Bronchial epithelial cell (primary cell): ENCODE measurements around the gene CORIN. TPM values are rescaled to one million over a fixed set of nuclear protein-coding genes. Genes with fewer than 3 reads are reported as not detected.
"Not testable (repeated sequence)": the region's sequence is repeated elsewhere in the genome, so short reads cannot be mapped to it uniquely, and the experiment has no call there.

Experiments
- DNase-seq: peaks from one replicate; pipeline ENCODE4 v3.0.0-alpha.2; 2010; ENCODE audit warnings: low read depth
- FAIRE-seq: peaks from 2 replicates; lab custom pipeline; 2011; peaks lifted over from hg19 to GRCh38; lab: Jason Lieb, UNC
- H3K27me3 ChIP-seq: 2 replicates; pipeline ENCODE4 v1.5.1; 2011; ENCODE audit warnings: low read length; ENCODE audit not compliant: control insufficient read depth, insufficient read depth
- H3K36me3 ChIP-seq: 2 replicates; pipeline ENCODE4 v1.5.1; 2011; ENCODE audit warnings: low read length; ENCODE audit not compliant: control insufficient read depth, insufficient read depth
- H3K4me3 ChIP-seq: 2 replicates; pipeline ENCODE4 v1.5.1; 2011; ENCODE audit warnings: mild to moderate bottlenecking, low read depth, low read length, control low read depth
- total RNA-seq: library from RNA; depleted of rRNA; stranded (reverse); fragments of >200 nt; gene quantifications from 2 replicates; pipeline ENCODE4 v1.2.1, GENCODE V29; 2014
- TF ChIP-seq, protein P1 (sequence below): IDR thresholded peaks from 2 replicates; pipeline ENCODE4 v1.5.1; 2011; ENCODE audit warnings: mild to moderate bottlenecking, moderate library complexity, low read length, control low read depth, inconsistent platforms; ENCODE audit not compliant: insufficient read depth, severe bottlenecking

Gene CORIN
- total RNA-seq, 1 donor from 2014 or later = 0.26 TPM

DNA sequence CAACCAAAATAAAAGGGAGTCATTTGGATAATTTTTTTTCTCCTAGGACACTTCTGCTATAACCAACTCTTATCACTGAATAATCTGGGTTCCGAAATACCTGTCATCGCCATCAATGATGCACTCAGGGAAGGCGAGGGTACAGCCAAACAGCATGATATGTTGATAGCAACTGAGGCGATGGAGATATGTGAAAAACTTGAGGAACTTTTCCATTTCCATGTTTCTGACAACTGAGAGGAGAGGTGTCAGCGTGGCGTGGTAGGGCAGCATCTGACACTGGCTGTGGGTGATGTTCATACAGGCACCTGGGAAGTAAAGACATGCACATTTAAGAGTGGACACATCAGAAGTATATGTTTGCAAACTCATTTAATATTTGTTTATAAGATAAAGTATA is 74.6 kb downstream of the CORIN start:
- Histone ChIP-seq H3K27me3 (no peaks in the 10 kb centered on the region), H3K36me3 (no peaks in the 10 kb centered on the region), H3K4me3 (no peak overlapping the region)
- DNase-seq (no peak), FAIRE-seq (no peak)
- TF ChIP-seq, protein P1, sequence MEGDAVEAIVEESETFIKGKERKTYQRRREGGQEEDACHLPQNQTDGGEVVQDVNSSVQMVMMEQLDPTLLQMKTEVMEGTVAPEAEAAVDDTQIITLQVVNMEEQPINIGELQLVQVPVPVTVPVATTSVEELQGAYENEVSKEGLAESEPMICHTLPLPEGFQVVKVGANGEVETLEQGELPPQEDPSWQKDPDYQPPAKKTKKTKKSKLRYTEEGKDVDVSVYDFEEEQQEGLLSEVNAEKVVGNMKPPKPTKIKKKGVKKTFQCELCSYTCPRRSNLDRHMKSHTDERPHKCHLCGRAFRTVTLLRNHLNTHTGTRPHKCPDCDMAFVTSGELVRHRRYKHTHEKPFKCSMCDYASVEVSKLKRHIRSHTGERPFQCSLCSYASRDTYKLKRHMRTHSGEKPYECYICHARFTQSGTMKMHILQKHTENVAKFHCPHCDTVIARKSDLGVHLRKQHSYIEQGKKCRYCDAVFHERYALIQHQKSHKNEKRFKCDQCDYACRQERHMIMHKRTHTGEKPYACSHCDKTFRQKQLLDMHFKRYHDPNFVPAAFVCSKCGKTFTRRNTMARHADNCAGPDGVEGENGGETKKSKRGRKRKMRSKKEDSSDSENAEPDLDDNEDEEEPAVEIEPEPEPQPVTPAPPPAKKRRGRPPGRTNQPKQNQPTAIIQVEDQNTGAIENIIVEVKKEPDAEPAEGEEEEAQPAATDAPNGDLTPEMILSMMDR = no peak

DNA sequence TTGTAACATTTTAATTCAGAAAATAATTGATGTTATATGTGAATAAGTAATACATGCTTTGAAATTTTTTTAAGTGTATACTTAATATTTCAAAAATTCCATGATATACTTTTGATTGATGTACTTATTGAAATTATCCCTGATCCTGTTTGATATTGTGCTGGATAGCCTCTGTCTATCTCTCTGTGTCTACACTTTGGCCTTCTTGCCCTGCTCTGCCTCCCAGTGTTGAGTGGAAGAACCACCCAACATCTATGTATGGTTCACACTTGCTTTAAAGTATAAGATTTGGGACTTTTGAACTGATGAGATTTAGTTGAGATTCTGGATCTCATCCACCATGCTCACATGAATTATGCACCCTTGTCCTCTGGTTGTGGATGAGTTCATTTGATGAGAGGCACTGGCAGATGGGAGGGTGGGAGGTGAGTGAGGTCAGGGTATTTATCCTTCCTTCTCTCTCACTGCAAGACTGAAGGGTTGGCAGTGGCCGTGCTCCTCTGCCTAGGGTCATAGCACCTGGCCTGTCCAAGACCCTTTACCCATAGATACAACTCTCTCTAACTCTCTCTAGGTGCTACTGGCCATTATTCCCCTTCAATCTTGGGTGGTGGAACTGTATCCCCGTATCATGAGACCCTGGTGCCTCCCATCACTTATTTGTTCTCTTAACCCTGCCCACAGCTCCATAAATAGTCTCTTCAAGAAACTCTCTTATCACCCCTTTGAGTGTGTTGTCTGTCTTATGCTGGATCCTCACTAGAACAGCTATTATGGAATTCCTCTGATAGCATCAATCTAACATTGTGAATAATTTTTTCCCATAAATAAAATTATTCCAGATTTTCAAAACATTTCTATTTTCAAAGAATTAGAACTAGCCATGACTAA is 75.2 kb downstream of the CORIN start:
- Histone ChIP-seq H3K36me3 (no peaks in the 10 kb centered on the region), H3K4me3 (no peak overlapping the region), H3K27me3 (no peaks in the 10 kb centered on the region)
- TF ChIP-seq, protein P1 = no peak
- FAIRE-seq (no peak), DNase-seq (no peak)

DNA sequence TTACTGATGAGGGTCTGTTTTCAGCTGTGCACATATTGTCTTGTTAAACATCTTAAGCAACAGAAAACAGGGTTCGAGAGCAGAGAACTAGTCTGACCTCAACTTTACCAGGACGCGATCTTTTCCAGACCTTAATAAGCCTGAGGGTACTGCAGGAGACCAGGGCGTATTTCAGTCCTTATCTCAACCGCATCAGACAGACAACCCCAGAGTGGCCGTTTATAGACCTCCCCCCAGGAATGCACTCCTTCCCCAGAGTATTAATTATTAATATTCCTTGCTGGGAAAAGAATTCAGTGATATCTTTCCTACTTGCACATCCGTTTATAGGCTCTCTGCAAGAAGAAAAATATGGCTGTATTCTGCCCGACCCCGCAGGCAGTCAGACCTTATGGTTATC is 84.6 kb downstream of the CORIN start:
- DNase-seq, H3K36me3 ChIP-seq, FAIRE-seq, H3K27me3 ChIP-seq, H3K4me3 ChIP-seq: not testable (repeated sequence)

DNA sequence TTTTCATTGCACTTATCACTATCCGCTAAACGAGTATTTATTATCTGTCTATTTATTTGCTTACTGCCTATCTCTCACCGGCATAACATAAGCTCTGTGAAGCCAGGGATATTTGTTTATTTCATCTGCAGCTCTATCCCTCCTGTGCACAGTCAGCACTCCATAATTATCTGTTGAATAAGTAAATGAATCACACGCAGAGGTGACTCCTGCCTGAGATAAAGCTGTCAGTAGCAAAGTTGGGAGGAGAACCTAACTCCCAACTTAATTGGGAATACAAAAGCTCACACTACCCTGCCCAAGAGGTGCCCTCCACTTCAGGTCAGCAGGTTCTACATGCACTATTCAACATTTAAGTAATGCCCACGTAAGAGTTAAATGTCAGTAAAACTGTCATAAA is 85.7 kb downstream of the CORIN start:
- H3K27me3 ChIP-seq = no peaks in the 10 kb centered on the region
- no peak for FAIRE-seq
- H3K36me3 ChIP-seq = no peaks in the 10 kb centered on the region
- H3K4me3 ChIP-seq = no peak overlapping the region
- TF ChIP-seq, protein P1 = no peak
- DNase-seq = peak; percentile 20

DNA sequence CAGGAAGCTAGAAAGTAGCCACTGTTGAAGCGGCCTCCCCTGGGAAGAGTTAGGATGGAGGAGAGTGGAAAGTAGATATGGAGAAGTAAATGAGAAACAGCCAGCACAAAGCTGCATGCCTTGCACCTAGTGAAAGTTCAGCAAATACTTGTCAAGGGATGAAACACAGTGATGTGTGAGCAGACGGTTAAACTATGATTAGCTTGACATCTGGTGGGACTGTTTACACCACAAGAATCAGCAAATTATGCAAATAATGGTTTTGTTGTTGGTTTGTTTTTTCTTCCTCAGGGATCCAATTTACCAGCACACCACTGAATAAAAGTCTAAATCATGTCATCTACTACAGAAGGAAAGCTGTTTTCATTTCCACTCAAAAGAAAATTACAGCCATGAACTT is 87.1 kb downstream of the CORIN start:
- TF ChIP-seq, protein P1 = no peak
- FAIRE-seq = no peak

DNA sequence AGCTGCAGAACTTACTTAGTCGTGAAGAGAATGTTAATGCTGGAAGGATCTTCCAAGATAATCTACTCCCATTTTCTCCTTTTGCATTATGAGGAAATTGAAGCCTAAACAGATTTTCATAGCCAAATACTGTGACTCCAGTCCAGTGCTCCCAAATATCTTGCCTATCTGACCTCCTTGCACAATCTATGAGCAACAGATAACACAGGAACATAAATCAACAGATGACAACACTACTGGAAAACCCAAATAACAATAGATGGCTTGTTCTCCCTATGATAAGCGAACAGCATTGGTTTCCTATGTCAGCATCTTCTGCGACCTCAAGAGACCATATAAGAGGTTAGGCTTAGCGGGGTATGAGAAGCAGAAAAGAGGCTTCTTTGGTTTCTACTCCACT is 88.0 kb downstream of the CORIN start:
- H3K36me3 ChIP-seq = no peaks in the 10 kb centered on the region
- no peak for FAIRE-seq
- H3K27me3 ChIP-seq = no peaks in the 10 kb centered on the region
- no peak for DNase-seq
- TF ChIP-seq, protein P1 = no peak
- no peak overlapping the region for H3K4me3 ChIP-seq

More for the DNA sequence above, 87.1 kb downstream of the CORIN start:
- Histone ChIP-seq H3K36me3 (no peaks in the 10 kb centered on the region), H3K27me3 (no peaks in the 10 kb centered on the region), H3K4me3 (no peak overlapping the region)
- DNase-seq = no peak
